ENCODE measurements around the gene SLC4A11.

DNA sequence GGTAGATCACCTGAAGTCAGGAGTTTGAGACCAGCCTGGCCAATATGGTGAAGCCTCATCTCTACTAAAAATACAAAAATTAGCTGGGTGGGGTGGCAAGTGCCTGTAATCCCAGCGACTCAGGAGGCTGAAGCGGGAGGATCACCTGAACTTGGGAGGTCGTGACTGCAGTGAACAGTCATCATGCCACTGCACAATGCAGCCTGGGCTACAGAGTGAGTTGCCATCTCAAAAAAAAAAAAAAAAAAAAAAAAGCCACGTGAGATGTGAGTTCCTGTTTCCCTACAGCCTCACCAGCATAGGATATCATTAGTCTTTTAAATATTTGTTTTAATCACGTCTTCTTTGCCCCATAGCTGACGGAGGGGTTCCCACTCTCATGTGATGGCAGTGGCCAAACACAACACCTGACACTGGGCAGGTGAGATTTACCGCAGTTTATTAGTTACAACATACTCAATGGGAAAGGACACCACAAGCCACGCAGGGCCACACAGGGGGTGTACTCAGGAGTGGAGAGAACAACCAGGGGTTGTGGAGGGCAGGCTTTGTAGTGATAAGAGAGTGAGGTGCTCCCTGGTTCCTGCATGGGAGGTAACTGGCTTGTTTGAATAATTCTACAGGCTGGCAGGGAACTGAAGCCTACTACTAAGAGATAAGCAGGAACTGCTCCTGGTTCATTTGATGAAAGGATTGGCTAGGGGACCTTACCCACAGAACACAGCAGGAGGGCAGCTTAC lies 61.1 kb downstream of the SLC4A11 start:
- TF ChIP-seq, protein P1, sequence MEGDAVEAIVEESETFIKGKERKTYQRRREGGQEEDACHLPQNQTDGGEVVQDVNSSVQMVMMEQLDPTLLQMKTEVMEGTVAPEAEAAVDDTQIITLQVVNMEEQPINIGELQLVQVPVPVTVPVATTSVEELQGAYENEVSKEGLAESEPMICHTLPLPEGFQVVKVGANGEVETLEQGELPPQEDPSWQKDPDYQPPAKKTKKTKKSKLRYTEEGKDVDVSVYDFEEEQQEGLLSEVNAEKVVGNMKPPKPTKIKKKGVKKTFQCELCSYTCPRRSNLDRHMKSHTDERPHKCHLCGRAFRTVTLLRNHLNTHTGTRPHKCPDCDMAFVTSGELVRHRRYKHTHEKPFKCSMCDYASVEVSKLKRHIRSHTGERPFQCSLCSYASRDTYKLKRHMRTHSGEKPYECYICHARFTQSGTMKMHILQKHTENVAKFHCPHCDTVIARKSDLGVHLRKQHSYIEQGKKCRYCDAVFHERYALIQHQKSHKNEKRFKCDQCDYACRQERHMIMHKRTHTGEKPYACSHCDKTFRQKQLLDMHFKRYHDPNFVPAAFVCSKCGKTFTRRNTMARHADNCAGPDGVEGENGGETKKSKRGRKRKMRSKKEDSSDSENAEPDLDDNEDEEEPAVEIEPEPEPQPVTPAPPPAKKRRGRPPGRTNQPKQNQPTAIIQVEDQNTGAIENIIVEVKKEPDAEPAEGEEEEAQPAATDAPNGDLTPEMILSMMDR (IDR thresholded peaks at IDR 0.05) = no peak
- no peak for TF ChIP-seq MEF2A (IDR thresholded peaks at IDR 0.05; ENCODE audit: borderline replicate concordance, low read depth)
- TF ChIP-seq GABPA (IDR thresholded peaks at IDR 0.05; ENCODE audit: low read depth) = no peak
- TF ChIP-seq RFX5 (IDR thresholded peaks at IDR 0.05; ENCODE audit: low read length) = no peak
- TF ChIP-seq FOXM1 (IDR thresholded peaks at IDR 0.05; ENCODE audit: low read depth) = no peak
- TF ChIP-seq TAF1 (IDR thresholded peaks at IDR 0.05; ENCODE audit: borderline replicate concordance, low read depth, low read length) = no peak
- TF ChIP-seq RCOR1 (IDR thresholded peaks at IDR 0.05; ENCODE audit: low read length) = no peak
- no peak for TF ChIP-seq RXRA (IDR thresholded peaks at IDR 0.05; ENCODE audit: borderline replicate concordance, low read depth)
- TF ChIP-seq, protein P2, sequence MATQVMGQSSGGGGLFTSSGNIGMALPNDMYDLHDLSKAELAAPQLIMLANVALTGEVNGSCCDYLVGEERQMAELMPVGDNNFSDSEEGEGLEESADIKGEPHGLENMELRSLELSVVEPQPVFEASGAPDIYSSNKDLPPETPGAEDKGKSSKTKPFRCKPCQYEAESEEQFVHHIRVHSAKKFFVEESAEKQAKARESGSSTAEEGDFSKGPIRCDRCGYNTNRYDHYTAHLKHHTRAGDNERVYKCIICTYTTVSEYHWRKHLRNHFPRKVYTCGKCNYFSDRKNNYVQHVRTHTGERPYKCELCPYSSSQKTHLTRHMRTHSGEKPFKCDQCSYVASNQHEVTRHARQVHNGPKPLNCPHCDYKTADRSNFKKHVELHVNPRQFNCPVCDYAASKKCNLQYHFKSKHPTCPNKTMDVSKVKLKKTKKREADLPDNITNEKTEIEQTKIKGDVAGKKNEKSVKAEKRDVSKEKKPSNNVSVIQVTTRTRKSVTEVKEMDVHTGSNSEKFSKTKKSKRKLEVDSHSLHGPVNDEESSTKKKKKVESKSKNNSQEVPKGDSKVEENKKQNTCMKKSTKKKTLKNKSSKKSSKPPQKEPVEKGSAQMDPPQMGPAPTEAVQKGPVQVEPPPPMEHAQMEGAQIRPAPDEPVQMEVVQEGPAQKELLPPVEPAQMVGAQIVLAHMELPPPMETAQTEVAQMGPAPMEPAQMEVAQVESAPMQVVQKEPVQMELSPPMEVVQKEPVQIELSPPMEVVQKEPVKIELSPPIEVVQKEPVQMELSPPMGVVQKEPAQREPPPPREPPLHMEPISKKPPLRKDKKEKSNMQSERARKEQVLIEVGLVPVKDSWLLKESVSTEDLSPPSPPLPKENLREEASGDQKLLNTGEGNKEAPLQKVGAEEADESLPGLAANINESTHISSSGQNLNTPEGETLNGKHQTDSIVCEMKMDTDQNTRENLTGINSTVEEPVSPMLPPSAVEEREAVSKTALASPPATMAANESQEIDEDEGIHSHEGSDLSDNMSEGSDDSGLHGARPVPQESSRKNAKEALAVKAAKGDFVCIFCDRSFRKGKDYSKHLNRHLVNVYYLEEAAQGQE (IDR thresholded peaks at IDR 0.05; ENCODE audit: low read depth, low read length) = no peak
- TF ChIP-seq, protein P3, sequence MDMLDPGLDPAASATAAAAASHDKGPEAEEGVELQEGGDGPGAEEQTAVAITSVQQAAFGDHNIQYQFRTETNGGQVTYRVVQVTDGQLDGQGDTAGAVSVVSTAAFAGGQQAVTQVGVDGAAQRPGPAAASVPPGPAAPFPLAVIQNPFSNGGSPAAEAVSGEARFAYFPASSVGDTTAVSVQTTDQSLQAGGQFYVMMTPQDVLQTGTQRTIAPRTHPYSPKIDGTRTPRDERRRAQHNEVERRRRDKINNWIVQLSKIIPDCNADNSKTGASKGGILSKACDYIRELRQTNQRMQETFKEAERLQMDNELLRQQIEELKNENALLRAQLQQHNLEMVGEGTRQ (IDR thresholded peaks at IDR 0.05; ENCODE audit: borderline replicate concordance, low read depth, low read length) = no peak
- no peak for TF ChIP-seq RAD21 (IDR thresholded peaks at IDR 0.05; ENCODE audit: low read length)
- TF ChIP-seq NRF1 (IDR thresholded peaks at IDR 0.05; ENCODE audit: low read depth, low read length) = no peak
- no peak for TF ChIP-seq EZH2phosphoT487 (IDR thresholded peaks at IDR 0.05; ENCODE audit: borderline replicate concordance, low read depth)
- TF ChIP-seq TEAD4 (IDR thresholded peaks at IDR 0.05; ENCODE audit: borderline replicate concordance, insufficient read depth) = no peak
